Measurements from ENCODE around the gene FOXO6. TPM values are rescaled to one million over a fixed set of nuclear protein-coding genes. Genes with fewer than 3 reads are reported as not detected.
A peak's percentile ranks its signal among the peaks of the same experiment; 100 is the strongest.

The FOXO6 gene
- polyA plus RNA-seq, 1 donor (not counting 4 experiments of a cell fraction or from before 2014, with no cell fraction given), result not detected

DNA sequence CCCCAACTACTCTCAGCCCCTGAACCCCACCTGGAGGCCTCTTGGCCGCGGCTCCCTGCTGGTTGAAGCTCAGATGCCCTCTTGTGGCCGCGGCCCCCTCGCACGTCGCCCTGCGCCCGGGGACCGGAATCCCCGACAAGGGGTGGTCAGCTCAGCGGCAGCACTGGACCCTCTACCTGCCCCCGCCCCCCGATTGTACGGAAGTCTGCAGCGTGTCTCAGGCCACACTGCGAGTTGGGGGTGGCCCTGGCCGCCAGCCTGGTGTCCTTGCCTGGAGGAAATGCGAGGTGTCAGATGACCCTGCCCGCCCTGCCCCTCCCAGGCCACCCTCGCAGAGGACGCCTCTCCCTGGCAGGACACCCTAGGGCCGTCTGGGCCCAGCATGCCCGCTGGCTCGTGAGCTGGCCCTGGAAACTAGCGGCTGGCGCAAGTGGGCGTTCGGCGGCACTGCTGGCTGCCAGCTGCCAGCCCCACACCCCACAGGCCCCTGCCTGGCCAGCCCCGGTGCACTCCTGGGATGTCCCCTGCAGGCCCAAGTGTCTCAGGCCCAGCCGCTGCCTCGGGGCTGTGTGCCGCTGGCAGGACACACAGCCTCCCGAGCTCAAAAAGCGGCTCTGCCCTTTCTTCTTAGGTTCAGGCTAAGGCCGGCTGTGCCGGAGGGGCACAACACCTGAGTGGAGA lies 62.4 kb downstream of the FOXO6 start:
- H3K4me2 ChIP-seq (ENCODE audit: control insufficient read depth, extremely low read depth, insufficient read depth, low read depth, low read length), result no peak overlapping the region
- no peak for DNase-seq (ENCODE audit: low read depth, low spot score)

DNA sequence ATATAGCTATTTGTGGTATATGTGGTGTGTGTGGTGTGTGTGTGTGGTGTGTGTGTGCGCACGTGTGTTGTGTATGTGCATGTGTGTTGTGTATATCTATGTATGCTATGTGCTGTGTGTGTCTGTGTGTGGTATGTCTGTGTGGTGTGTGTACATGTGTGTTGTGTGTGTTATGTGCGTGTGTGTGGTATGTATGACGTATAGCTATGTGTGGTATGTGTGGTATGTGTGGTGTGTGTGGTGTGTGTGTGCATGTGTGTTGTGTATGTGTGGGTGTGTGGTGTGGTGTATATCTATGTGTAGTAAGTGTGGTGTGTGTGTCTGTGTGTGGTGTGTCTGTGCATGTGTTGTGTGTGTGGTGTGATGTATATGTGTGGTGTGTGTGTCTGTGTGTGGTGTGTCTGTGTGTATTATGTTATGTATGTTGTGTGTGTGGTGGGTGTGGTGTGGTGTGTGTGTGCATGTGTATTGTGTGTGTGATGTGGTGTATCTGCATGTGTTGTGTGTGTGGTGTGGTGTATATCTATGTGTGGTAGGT lies 63.4 kb downstream of the FOXO6 start:
- H3K4me2 ChIP-seq (ENCODE audit: control insufficient read depth, extremely low read depth, insufficient read depth, low read depth, low read length), result no peak overlapping the region
- peaks cover 4% of the 10 kb centered on the region for H3K4me1 ChIP-seq (ENCODE audit: control insufficient read depth, extremely low read depth, insufficient read depth, low read length)
- H3K4me3 ChIP-seq (ENCODE audit: control insufficient read depth in 2 of 3, extremely low read depth in 1 of 3, insufficient read depth in 2 of 3, low read depth in 1 of 3, low read length in 3 of 3), result no peak overlapping the region
- H3K9me3 ChIP-seq (ENCODE audit: control insufficient read depth, low read depth, low read length), result no peaks in the 10 kb centered on the region
- FAIRE-seq (peak; percentile 65), DNase-seq (ENCODE audit: low read depth, low spot score) (no peak)
- no peaks in the 10 kb centered on the region for H3K36me3 ChIP-seq (ENCODE audit: control insufficient read depth in 2 of 2, extremely low read depth in 1 of 2, insufficient read depth in 2 of 2, low read length in 2 of 2)
- no peaks in the 10 kb centered on the region for H3K27me3 ChIP-seq (ENCODE audit: control insufficient read depth, extremely low read depth, insufficient read depth, low read length)
- TF ChIP-seq CTCF (optimal IDR thresholded peaks at IDR 0.05 in 1 of 3, IDR thresholded peaks at IDR 0.05 in 1 of 3, conservative IDR thresholded peaks at IDR 0.05 in 1 of 3; ENCODE audit: extremely low read depth in 1 of 3, insufficient read depth in 2 of 3, low read length in 3 of 3) (no peak), EZH2 (IDR thresholded peaks at IDR 0.05; ENCODE audit: low read length) (no peak)
- H3K9me1 ChIP-seq (ENCODE audit: control insufficient read depth, extremely low read depth, insufficient read depth, low read length), result no peaks in the 10 kb centered on the region
- dilution Hi-C loops (cut with MboI; ENCODE audit: extremely low pct_ligation_motif_present, low sequenced_read_pairs), result no loop called here
- H3K27ac ChIP-seq (ENCODE audit: control insufficient read depth, insufficient read depth, low read length), result no peak overlapping the region
- no peaks in the 10 kb centered on the region for H4K20me1 ChIP-seq (ENCODE audit: control insufficient read depth, extremely low read depth, insufficient read depth, low read length)
- H3K9ac ChIP-seq (ENCODE audit: control insufficient read depth, extremely low read depth, insufficient read depth, low read length), result no peak overlapping the region
- H2AFZ ChIP-seq (ENCODE audit: control insufficient read depth, low read length), result no peak overlapping the region
- no peaks in the 10 kb centered on the region for H3K79me2 ChIP-seq (ENCODE audit: control insufficient read depth, insufficient read depth, low read length)

More for the DNA sequence above, 62.4 kb downstream of the FOXO6 start:
- TF ChIP-seq EZH2 (IDR thresholded peaks at IDR 0.05; ENCODE audit: low read length) (no peak), CTCF (optimal IDR thresholded peaks at IDR 0.05 in 1 of 3, IDR thresholded peaks at IDR 0.05 in 1 of 3, conservative IDR thresholded peaks at IDR 0.05 in 1 of 3; ENCODE audit: extremely low read depth in 1 of 3, insufficient read depth in 2 of 3, low read length in 3 of 3) (peak in 1 of 3 experiments; percentile 10)
- dilution Hi-C loops (cut with MboI; ENCODE audit: extremely low pct_ligation_motif_present, low sequenced_read_pairs), result no loop called here
- Histone ChIP-seq H3K9ac (ENCODE audit: control insufficient read depth, extremely low read depth, insufficient read depth, low read length) (no peak overlapping the region), H4K20me1 (ENCODE audit: control insufficient read depth, extremely low read depth, insufficient read depth, low read length) (no peaks in the 10 kb centered on the region), H3K36me3 (ENCODE audit: control insufficient read depth in 2 of 2, extremely low read depth in 1 of 2, insufficient read depth in 2 of 2, low read length in 2 of 2) (no peaks in the 10 kb centered on the region), H3K4me1 (ENCODE audit: control insufficient read depth, extremely low read depth, insufficient read depth, low read length) (peaks cover 13% of the 10 kb centered on the region), H2AFZ (ENCODE audit: control insufficient read depth, low read length) (no peak overlapping the region), H3K79me2 (ENCODE audit: control insufficient read depth, insufficient read depth, low read length) (no peaks in the 10 kb centered on the region), H3K27ac (ENCODE audit: control insufficient read depth, insufficient read depth, low read length) (no peak overlapping the region), H3K4me3 (ENCODE audit: control insufficient read depth in 2 of 3, extremely low read depth in 1 of 3, insufficient read depth in 2 of 3, low read depth in 1 of 3, low read length in 3 of 3) (no peak overlapping the region), H3K27me3 (ENCODE audit: control insufficient read depth, extremely low read depth, insufficient read depth, low read length) (no peaks in the 10 kb centered on the region), H3K9me1 (ENCODE audit: control insufficient read depth, extremely low read depth, insufficient read depth, low read length) (no peaks in the 10 kb centered on the region), H3K9me3 (ENCODE audit: control insufficient read depth, low read depth, low read length) (no peaks in the 10 kb centered on the region)
- no peak for FAIRE-seq
